GM18868 (cell line): ENCODE measurements around the gene TAF7.
A peak's percentile ranks its signal among the peaks of the same experiment; 100 is the strongest.
"Not testable (repeated sequence)": the region's sequence is repeated elsewhere in the genome, so short reads cannot be mapped to it uniquely, and the experiment has no call there.

Experiments
- ATAC-seq: cut with Tn5 transposase; IDR thresholded peaks from one replicate; pipeline ENCODE4 v1.9.1; 2021; ENCODE audit warnings: mild to moderate bottlenecking, moderate library complexity; ENCODE audit not compliant: unreplicated experiment

The TAF7 gene

DNA sequence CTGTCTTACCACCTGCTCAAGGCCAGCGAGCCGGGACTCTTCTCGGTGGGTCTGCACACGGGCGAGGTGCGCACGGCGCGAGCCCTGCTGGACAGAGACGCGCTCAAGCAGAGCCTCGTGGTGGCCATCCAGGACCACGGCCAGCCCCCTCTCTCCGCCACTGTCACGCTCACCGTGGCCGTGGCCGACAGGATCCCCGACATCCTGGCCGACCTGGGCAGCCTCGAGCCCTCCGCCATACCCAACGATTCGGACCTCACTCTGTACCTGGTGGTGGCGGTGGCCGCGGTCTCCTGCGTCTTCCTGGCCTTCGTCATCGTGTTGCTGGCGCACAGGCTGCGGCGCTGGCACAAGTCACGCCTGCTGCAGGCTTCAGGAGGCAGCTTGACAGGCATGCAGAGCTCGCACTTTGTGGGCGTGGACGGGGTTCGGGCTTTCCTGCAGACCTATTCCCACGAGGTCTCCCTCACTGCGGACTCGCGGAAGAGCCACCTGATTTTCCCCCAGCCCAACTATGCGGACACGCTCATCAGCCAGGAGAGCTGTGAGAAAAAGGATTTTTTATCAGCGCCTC, 20.3 kb upstream of the TAF7 start:
- not testable (repeated sequence) for ATAC-seq

DNA sequence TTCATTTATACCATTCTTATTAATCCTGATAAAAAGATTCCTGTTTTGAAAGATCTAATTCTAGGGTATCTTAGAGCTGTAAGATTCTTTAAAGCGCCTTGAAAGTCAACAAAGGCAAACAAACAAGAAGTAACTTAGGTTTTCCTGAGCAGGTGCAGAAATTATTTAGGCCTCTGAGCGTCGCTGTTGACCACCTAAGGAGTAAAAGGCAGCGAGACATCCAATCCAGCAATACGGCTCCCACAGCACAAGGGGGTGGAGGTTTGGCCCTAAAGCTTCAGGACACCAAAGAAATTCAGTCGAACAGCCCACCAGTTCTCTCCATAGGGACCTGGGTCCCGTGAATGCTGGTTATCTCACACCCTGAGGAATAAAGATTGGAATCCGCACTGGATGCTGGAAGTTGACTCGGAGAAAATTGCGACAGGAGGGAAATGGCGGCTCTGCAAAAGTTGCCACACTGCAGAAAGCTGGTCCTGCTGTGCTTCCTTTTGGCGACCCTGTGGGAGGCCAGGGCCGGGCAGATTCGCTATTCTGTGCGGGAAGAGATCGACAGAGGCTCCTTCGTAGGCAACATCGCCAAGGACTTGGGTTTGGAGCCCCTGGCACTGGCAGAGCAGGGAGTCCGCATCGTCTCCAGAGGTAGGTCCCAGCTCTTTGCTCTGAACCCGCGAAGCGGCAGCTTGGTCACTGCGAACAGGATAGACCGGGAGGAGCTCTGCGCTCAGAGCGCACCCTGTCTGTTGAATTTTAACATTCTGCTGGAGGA, 18.1 kb upstream of the TAF7 start, which contains the start of gene PCDHGA2:
TSS of gene PCDHGA2 (plus strand) at position 223 of the 769 bp plus-strand sequence.
- ATAC-seq = peak; percentile 94

DNA sequence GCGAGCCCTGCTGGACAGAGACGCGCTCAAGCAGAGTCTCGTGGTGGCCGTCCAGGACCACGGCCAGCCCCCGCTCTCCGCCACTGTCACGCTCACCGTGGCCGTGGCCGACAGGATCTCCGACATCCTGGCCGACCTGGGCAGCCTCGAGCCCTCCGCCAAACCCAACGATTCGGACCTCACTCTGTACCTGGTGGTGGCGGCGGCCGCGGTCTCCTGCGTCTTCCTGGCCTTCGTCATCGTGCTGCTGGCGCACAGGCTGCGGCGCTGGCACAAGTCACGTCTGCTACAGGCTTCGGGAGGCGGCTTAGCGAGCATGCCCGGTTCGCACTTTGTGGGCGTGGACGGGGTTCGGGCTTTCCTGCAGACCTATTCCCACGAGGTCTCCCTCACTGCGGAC, 12.0 kb upstream of the TAF7 start:
- not testable (repeated sequence) for ATAC-seq

DNA sequence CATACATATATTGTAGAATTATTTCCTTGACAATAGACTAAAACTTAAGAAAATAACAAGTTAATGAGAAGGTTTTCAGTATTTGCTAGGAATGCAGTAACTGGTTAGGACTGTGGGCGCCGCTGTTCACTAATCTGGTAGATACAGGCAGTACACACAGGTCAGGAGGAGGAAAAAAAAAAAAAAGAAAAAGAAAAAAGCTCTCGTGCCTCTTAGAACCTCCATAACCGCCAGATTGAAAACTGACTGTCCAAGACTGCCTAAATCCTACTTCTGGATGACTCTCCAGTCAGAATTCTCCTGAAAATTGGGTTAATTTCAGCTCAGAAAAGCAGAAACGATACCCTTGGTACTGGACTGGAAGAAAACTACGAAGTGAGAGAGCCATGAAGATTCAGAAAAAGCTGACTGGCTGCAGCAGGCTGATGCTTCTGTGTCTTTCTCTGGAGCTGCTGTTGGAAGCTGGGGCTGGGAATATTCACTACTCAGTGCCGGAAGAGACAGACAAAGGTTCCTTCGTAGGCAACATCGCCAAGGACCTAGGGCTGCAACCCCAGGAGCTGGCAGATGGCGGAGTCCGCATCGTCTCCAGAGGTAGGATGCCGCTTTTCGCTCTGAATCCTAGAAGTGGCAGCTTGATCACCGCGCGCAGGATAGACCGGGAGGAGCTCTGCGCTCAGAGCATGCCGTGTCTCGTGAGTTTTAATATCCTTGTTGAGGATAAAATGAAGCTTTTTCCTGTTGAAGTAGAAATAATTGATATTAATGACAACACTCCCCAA, 9.9 kb upstream of the TAF7 start, which contains the start of gene PCDHGA1:
TSS of gene PCDHGA1 (plus strand) at position 216 of the 782 bp plus-strand sequence.
- peak; percentile 73 for ATAC-seq

DNA sequence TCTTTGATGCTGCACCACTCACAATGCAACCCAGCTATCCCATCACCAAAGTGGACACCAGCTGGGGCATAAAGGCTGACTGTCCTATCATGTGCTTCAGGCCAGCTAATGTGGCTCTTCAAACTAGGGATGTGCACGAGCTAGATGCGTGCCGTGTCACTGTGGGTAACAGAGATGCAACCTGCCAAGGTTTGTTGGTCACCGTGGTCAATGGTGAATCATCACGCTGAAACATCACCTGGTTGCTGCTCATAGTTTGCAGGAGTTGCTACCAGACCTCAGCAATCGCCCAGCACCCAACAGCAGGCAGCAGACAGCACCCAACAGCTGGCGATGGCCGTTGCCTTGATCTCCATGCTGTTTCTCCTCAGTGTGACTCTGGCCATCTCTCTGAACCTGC, 7.6 kb upstream of the TAF7 start:
- no peak for ATAC-seq

DNA sequence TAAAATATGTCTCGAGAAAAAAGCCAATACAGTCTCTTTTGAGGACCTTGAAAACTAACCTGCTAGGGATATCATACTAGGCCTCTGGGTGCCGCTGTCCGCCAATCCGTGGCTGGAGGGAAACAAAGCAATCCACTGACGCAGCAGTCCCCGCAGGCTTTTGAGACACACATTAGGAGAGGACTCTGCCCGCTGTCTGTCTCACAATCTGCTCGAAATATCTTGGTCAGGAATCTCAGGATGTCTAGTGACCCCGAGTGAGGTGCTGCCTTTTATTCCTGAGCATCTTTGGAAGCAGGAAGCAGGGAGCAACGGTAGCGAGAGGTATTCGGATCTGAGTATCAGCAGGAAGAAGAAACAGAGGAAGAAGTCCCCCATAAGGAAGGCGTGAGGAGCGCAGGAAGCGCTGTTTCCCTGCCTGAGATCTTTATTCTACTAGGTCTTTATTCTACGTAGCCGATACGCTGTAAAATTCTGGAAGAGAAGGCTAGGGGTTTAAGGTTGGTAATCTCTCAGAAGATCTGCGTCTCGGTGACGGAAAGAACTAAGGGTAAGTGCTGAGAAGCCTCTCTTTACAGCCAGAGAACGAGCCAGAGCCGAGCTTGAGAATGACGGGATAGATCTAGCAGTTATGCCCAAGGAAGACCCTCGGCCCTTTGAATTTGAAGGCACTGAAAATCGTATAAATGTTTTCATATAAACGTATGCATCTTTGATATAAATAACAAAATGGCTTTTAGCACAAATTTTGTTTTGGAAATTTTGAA, 5.7 kb upstream of the TAF7 start:
- ATAC-seq = peak; percentile 74

DNA sequence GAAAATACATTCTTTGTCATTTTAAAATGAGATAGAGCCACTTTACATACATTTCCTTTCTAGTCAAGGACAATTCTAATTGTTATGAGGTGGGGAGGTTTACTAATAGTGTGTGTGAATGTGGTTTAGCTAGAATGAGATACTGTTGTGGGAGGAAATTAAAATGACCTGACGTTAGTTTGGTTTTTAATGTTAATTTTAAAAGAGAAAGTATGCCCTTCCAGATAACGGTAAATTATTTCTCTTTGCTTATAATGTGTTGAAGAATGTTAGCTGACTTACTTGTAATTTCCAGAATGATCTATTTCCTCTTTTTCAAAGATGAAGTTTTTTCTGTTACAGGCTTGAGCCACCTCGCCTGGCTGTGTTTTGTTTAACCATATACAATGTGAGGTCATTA, 1.7 kb upstream of the TAF7 start:
- peak; percentile 27 for ATAC-seq

DNA sequence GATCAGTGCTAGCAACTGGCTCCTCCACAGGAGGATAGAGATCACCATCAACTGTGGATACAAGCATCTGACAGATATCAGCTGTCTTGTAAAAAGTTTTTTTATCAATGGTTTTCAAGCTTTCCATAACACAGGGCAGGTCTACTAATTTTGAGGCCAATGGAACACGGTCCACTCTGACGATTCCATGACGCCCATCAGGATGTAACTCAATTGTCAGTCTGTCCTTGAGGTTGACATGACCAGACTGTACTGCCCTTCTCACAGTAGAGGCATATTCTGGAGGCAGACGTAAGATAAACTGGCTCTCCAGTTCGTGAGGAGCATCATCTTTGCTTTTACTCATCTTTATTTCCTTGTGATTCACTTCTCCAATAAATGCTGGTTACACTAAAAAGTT, 885 bp downstream of the TAF7 start:
- no peak for ATAC-seq

DNA sequence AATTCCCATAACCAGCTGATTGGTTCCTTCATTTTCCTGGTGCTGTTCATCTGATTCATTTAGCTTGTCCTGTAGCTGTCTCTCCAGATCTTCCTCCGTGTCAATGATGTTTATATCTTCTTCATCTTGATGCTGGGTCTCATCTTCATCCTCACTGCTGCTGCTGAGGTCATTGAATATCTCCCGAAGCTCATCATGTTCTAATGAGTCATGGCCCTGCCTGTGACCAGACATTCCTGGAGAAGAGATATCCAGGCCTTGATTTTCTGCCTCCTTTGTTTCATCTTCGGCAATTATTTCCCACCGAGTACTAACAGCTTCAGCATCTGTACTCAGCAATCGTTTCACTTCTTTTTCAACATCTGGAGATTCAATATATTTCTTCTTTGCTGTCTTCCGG, 1.4 kb downstream of the TAF7 start:
- no peak for ATAC-seq

DNA sequence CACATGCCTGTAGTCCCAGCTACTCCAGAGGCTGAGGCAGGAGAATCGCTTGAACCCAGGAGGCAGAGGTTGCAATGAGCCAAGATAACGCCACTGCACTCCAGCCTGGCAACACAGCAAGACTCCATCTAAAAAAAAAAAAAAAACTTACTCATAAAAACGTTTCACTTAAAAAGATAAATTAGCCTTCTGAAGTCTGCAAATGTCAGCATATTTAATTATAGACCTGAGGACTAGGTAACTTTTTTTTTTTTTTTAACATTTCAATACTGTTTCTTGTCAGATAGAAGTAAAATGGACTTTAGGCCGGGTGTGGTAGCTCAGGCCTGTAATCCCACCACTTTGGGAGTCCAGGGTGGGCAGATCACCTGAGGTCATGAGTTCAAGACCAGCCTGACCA, 3.6 kb downstream of the TAF7 start:
- not testable (repeated sequence) for ATAC-seq

DNA sequence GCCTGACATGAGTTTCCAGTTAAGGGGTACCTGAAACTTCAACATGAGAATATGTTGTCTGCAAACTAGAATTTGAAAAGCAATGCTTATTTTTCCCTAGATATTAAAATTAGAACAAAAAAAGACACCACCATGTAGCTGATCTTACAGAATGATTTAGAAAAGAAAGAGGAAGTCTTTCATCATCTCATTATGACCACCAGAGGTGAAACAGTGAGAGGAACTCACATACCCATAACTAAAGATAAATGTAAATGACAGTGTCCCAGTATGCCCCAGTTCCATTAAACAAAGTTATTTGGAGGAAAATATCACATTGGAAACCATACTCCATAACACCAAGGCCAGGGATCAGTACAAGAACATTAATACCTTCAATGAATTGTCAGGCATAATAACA, 6.9 kb downstream of the TAF7 start:
- ATAC-seq = peak; percentile 69

DNA sequence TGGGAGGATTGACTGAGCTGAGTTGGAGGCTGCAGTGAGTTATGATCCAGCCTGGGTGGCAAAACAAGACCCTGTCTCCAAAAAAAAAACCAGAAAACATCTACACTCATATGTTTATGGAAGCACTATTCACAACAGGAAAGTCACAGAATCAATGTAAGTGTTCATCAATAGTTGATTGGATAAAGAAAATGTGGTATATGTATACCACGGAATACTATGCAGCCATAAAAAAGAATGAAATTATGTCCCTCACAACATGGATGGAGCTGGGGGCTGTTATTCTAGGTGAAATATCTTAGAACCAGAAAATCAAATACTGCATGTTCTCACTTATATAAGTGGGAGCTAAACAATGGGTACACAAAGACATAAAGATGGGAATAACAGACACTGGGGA, 14.0 kb downstream of the TAF7 start:
- no peak for ATAC-seq

DNA sequence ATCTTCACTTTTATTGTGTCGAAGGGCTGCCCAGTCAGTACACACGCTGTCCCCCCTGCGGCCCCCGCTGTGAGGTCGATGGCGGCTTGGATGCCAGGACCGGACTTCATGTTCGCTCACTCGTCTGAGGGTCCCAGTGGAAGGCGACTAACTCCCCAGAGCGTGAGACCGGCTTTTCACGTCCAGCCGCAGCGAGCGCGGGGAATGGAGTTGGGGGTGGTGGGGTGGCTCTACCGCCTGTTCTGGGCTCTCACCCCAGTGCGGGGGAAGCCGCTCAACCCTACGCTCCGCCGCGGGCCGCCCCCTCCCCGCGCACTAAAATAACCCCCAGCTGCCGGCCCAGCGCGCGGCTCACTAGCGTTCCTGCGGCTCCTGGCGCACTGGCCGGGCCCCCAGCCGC, 16.8 kb downstream of the TAF7 start, which contains the start of gene SLC25A2:
TSS of gene SLC25A2 (minus strand) at position 294 of the 400 bp plus-strand sequence. CDS start at position 110, 184 bp downstream.
- ATAC-seq = no peak

DNA sequence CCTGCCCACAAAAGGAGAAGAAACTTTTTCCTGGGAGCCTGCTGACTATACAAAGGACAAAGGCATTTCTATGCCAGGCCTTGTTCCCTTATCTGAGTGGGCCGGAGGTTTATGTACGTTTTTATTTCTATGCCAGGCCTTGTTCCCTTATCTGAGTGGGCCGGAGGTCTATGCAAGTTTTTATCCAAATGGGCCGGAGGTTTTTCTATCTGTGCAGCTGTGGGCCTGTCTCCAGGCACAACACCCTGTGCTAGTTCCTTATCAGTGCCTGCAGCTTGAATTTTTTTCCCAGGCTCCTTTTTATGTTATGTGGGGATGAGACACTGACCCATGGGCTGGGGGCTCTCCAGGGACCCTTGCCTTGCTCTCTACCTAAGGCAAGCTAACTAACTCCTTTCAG, 22.2 kb downstream of the TAF7 start:
- no peak for ATAC-seq

DNA sequence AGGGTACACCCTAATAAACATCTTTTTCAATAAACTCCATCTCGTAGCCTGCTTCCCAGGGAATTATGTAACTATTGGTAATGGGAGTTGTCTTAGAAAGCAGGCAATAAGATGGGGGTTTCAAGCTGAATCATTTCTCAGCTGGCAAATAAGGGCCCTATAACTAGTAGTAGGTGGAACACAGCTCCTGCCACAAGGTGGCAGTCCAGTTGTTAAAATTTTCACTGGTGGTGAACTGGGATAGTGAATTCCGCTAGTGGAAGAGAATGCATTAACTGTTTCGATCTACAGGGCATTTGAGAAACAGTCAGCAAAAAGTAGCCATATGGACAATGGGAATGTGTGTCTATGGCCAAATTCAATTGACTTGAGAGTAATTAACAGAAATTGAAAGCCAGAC, 47.7 kb downstream of the TAF7 start:
- ATAC-seq = no peak

DNA sequence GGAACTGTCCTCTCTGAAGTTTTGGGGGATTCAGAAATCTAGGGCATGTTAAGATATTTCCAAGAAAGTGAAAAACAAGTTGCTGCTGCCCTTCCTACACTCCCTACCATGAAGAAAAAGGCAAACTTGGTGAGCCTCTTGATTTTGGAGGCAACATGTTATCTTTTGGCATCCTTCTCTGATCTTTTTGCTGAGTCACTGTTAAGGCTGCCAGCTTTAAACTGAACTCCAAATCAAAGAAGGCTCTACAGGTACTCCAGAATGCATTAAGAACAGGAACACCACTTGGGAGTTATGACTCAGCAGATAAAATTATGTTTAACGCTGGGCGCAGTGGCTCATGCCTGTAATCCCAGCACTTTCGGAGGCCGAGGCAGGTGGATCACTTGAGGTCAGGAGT, 51.4 kb downstream of the TAF7 start:
- no peak for ATAC-seq
